ENCODE results near the gene U2AF1.
"Not testable (repeated sequence)": the region's sequence is repeated elsewhere in the genome, so short reads cannot be mapped to it uniquely, and the experiment has no call there.

U2AF1 gene

GRCh38 chr21:43130094-43130493 is 22.7 kb upstream of the U2AF1 start:
- not testable (repeated sequence) for H3F3A ChIP-seq (ENCODE audit: insufficient read depth, low read length); H3K27ac ChIP-seq (ENCODE audit: low read length); H3K4me2 ChIP-seq (ENCODE audit: low read depth, low read length); H2AFZ ChIP-seq (ENCODE audit: low read length); H3K4me1 ChIP-seq (ENCODE audit: low read length); H3K4me3 ChIP-seq (ENCODE audit: low read length); H3K9ac ChIP-seq (ENCODE audit: low read length); H3K79me2 ChIP-seq (ENCODE audit: low read length); DNase-seq; H3K9me2 ChIP-seq (replicated peaks; ENCODE audit: insufficient read depth, low read length); H3K36me3 ChIP-seq (replicated peaks; ENCODE audit: insufficient read depth, low read length); H4K20me1 ChIP-seq (ENCODE audit: insufficient read depth, low read length); H3K27me3 ChIP-seq (replicated peaks; ENCODE audit: insufficient read depth, low read length); H3K9me3 ChIP-seq (replicated peaks; ENCODE audit: insufficient read depth, low read length)

GRCh38 chr21:43115956-43116355 is 8.6 kb upstream of the U2AF1 start:
- not testable (repeated sequence) for H3K36me3 ChIP-seq (replicated peaks; ENCODE audit: insufficient read depth, low read length); H4K20me1 ChIP-seq (ENCODE audit: insufficient read depth, low read length); H3F3A ChIP-seq (ENCODE audit: insufficient read depth, low read length); H3K27ac ChIP-seq (ENCODE audit: low read length); H3K27me3 ChIP-seq (replicated peaks; ENCODE audit: insufficient read depth, low read length); DNase-seq; H3K79me2 ChIP-seq (ENCODE audit: low read length); H3K4me3 ChIP-seq (ENCODE audit: low read length); H3K9me3 ChIP-seq (replicated peaks; ENCODE audit: insufficient read depth, low read length); H3K9ac ChIP-seq (ENCODE audit: low read length); H2AFZ ChIP-seq (ENCODE audit: low read length); H3K4me1 ChIP-seq (ENCODE audit: low read length); H3K4me2 ChIP-seq (ENCODE audit: low read depth, low read length); H3K9me2 ChIP-seq (replicated peaks; ENCODE audit: insufficient read depth, low read length)

GRCh38 chr21:43114483-43114882 is 7.1 kb upstream of the U2AF1 start:
- not testable (repeated sequence) for H4K20me1 ChIP-seq (ENCODE audit: insufficient read depth, low read length); DNase-seq; H3F3A ChIP-seq (ENCODE audit: insufficient read depth, low read length); H3K27ac ChIP-seq (ENCODE audit: low read length); H3K4me2 ChIP-seq (ENCODE audit: low read depth, low read length); H3K9ac ChIP-seq (ENCODE audit: low read length); H3K4me3 ChIP-seq (ENCODE audit: low read length); H2AFZ ChIP-seq (ENCODE audit: low read length); H3K79me2 ChIP-seq (ENCODE audit: low read length); H3K4me1 ChIP-seq (ENCODE audit: low read length); H3K9me3 ChIP-seq (replicated peaks; ENCODE audit: insufficient read depth, low read length); H3K27me3 ChIP-seq (replicated peaks; ENCODE audit: insufficient read depth, low read length); H3K36me3 ChIP-seq (replicated peaks; ENCODE audit: insufficient read depth, low read length); H3K9me2 ChIP-seq (replicated peaks; ENCODE audit: insufficient read depth, low read length)

- not testable (repeated sequence) for H2AFZ ChIP-seq (ENCODE audit: low read length); H3K36me3 ChIP-seq (replicated peaks; ENCODE audit: insufficient read depth, low read length); H3K4me3 ChIP-seq (ENCODE audit: low read length); H3K9me2 ChIP-seq (replicated peaks; ENCODE audit: insufficient read depth, low read length); DNase-seq; H3K4me2 ChIP-seq (ENCODE audit: low read depth, low read length); H3K9me3 ChIP-seq (replicated peaks; ENCODE audit: insufficient read depth, low read length); H4K20me1 ChIP-seq (ENCODE audit: insufficient read depth, low read length); H3K4me1 ChIP-seq (ENCODE audit: low read length); H3F3A ChIP-seq (ENCODE audit: insufficient read depth, low read length); H3K9ac ChIP-seq (ENCODE audit: low read length); H3K27me3 ChIP-seq (replicated peaks; ENCODE audit: insufficient read depth, low read length); H3K27ac ChIP-seq (ENCODE audit: low read length); H3K79me2 ChIP-seq (ENCODE audit: low read length)
Measured at GRCh38 chr21:43109006-43109405, 1.6 kb upstream of the U2AF1 start.

- H3K9ac ChIP-seq (ENCODE audit: low read length); H2AFZ ChIP-seq (ENCODE audit: low read length); H3K27me3 ChIP-seq (replicated peaks; ENCODE audit: insufficient read depth, low read length); H3K4me2 ChIP-seq (ENCODE audit: low read depth, low read length); H3K4me1 ChIP-seq (ENCODE audit: low read length); DNase-seq; H4K20me1 ChIP-seq (ENCODE audit: insufficient read depth, low read length); H3K27ac ChIP-seq (ENCODE audit: low read length); H3K4me3 ChIP-seq (ENCODE audit: low read length); H3K79me2 ChIP-seq (ENCODE audit: low read length); H3K36me3 ChIP-seq (replicated peaks; ENCODE audit: insufficient read depth, low read length); H3K9me3 ChIP-seq (replicated peaks; ENCODE audit: insufficient read depth, low read length); H3F3A ChIP-seq (ENCODE audit: insufficient read depth, low read length); H3K9me2 ChIP-seq (replicated peaks; ENCODE audit: insufficient read depth, low read length): not testable (repeated sequence)
Measured at GRCh38 chr21:43108177-43108576, 807 bp upstream of the U2AF1 start.

GRCh38 chr21:43107794-43108137 is 396 bp upstream of the U2AF1 start:
- not testable (repeated sequence) for H3K4me3 ChIP-seq (ENCODE audit: low read length); H3K9ac ChIP-seq (ENCODE audit: low read length); H3K9me3 ChIP-seq (replicated peaks; ENCODE audit: insufficient read depth, low read length); H3F3A ChIP-seq (ENCODE audit: insufficient read depth, low read length); H3K4me2 ChIP-seq (ENCODE audit: low read depth, low read length); DNase-seq; H3K79me2 ChIP-seq (ENCODE audit: low read length); H3K36me3 ChIP-seq (replicated peaks; ENCODE audit: insufficient read depth, low read length); H2AFZ ChIP-seq (ENCODE audit: low read length); H3K27me3 ChIP-seq (replicated peaks; ENCODE audit: insufficient read depth, low read length); H3K9me2 ChIP-seq (replicated peaks; ENCODE audit: insufficient read depth, low read length); H4K20me1 ChIP-seq (ENCODE audit: insufficient read depth, low read length); H3K4me1 ChIP-seq (ENCODE audit: low read length); H3K27ac ChIP-seq (ENCODE audit: low read length)

- not testable (repeated sequence) for H3K4me1 ChIP-seq (ENCODE audit: low read length); H3K27ac ChIP-seq (ENCODE audit: low read length); H3K4me2 ChIP-seq (ENCODE audit: low read depth, low read length); H3K9me2 ChIP-seq (replicated peaks; ENCODE audit: insufficient read depth, low read length); H3K79me2 ChIP-seq (ENCODE audit: low read length); DNase-seq; H3K9ac ChIP-seq (ENCODE audit: low read length); H3K36me3 ChIP-seq (replicated peaks; ENCODE audit: insufficient read depth, low read length); H4K20me1 ChIP-seq (ENCODE audit: insufficient read depth, low read length); H3K9me3 ChIP-seq (replicated peaks; ENCODE audit: insufficient read depth, low read length); H2AFZ ChIP-seq (ENCODE audit: low read length); H3K4me3 ChIP-seq (ENCODE audit: low read length); H3K27me3 ChIP-seq (replicated peaks; ENCODE audit: insufficient read depth, low read length); H3F3A ChIP-seq (ENCODE audit: insufficient read depth, low read length)
Measured at GRCh38 chr21:43104642-43105041, 2.7 kb downstream of the U2AF1 start.

- not testable (repeated sequence) for H3K9ac ChIP-seq (ENCODE audit: low read length)
Measured at GRCh38 chr21:43102281-43102680, 5.1 kb downstream of the U2AF1 start.

More at GRCh38 chr21:43102281-43102680, 5.1 kb downstream of the U2AF1 start:
- not testable (repeated sequence) for H3F3A ChIP-seq (ENCODE audit: insufficient read depth, low read length); H3K9me2 ChIP-seq (replicated peaks; ENCODE audit: insufficient read depth, low read length); H3K27me3 ChIP-seq (replicated peaks; ENCODE audit: insufficient read depth, low read length); H3K4me3 ChIP-seq (ENCODE audit: low read length); H3K79me2 ChIP-seq (ENCODE audit: low read length); DNase-seq; H2AFZ ChIP-seq (ENCODE audit: low read length); H3K27ac ChIP-seq (ENCODE audit: low read length); H3K36me3 ChIP-seq (replicated peaks; ENCODE audit: insufficient read depth, low read length); H3K4me2 ChIP-seq (ENCODE audit: low read depth, low read length); H3K4me1 ChIP-seq (ENCODE audit: low read length); H4K20me1 ChIP-seq (ENCODE audit: insufficient read depth, low read length); H3K9me3 ChIP-seq (replicated peaks; ENCODE audit: insufficient read depth, low read length)
